Psoas muscle (tissue), 8 donors: ENCODE data around the gene NINL. TPM values are rescaled to one million over a fixed set of nuclear protein-coding genes. Genes with fewer than 3 reads are reported as not detected.
"Not testable (repeated sequence)": the region's sequence is repeated elsewhere in the genome, so short reads cannot be mapped to it uniquely, and the experiment has no call there.

Source experiments
- ATAC-seq, 4 donors: fragments of 200-7000 bp; cut with Tn5 transposase; one replicate each; pipeline ENCODE4 v1.9.1; 2020; ENCODE audit warnings: moderate library complexity in 3 of 4, mild to moderate bottlenecking in 2 of 4
- DNase-seq, 2 donors: peaks; one replicate each; pipeline ENCODE4 v3.0.0-alpha.2; 2020
- H3K27ac ChIP-seq: fragments of 200-600 bp; one replicate; pipeline ENCODE4 v1.8.0; 2022
- H3K27me3 ChIP-seq, 3 donors: fragments of 200-600 bp in 1 of 3; one replicate each; pipeline versions ENCODE4 v1.6.1 to v1.8.0; 2013 to 2022; ENCODE audit warnings: low read length in 2 of 3, mild to moderate bottlenecking in 2 of 3, moderate library complexity in 1 of 3; ENCODE audit not compliant: insufficient read depth in 3 of 3
- H3K36me3 ChIP-seq, 2 donors: fragments of 200-600 bp in 1 of 2; one replicate each; pipeline versions ENCODE4 v1.6.1 to v1.8.0; 2013 to 2022; ENCODE audit warnings: low read depth in 1 of 2, mild to moderate bottlenecking in 1 of 2, moderate library complexity in 1 of 2; ENCODE audit not compliant: insufficient read depth in 1 of 2
- H3K4me1 ChIP-seq: fragments of 200-600 bp; one replicate; pipeline ENCODE4 v1.8.0; 2022
- H3K4me3 ChIP-seq: fragments of 200-600 bp; one replicate; pipeline ENCODE4 v1.8.0; 2022; ENCODE audit warnings: mild to moderate bottlenecking
- H3K9me3 ChIP-seq: fragments of 200-600 bp; one replicate; pipeline ENCODE4 v1.8.0; 2022
- WGBS, 3 donors: extraction: QIAGEN DNeasy Blood & Tissue Kit; methylation state at CpG; one replicate each; pipeline versions ENCODE4 v1.1.6 to v1.1.7; 2013; 5-methylcytosine and 5-hydroxymethylcytosine counted together
- intact Hi-C, 2 donors: fragments of 100-400 bp; cut with DNase I; formaldehyde crosslinking; loops; one replicate each; pipeline versions ENCODE4 v1.11.0 to v1.14.2; 2022
- polyA plus RNA-seq, 3 donors: library from polyadenylated mRNA; stranded (reverse); fragments of 200-250 nt; gene quantifications; one replicate each; pipeline ENCODE4 v1.2.3, GENCODE V29; 2013
- total RNA-seq, 4 donors: library from RNA; stranded (reverse); fragmentation: NEBNext Ultra II Directional in 2 of 4; extraction: Animal tissue kit (Norgen Biotek cat#: 25700) in 2 of 4; gene quantifications; one replicate each; pipeline versions ENCODE4 v1.2.1 to v1.2.4, GENCODE V29; 2021 to 2023
- TF ChIP-seq, protein P1 (sequence below): fragments of 200-600 bp; IDR thresholded peaks from one replicate; pipeline ENCODE4 v1.8.0; 2022; ENCODE audit warnings: antibody characterized with exemption
- donor health status: healthy with polysubstance abuse.
- donor health status: DM: no; HTN: no; CAD: no; lungs with moderate emphysema.
- donor health status: Bipolar disorder and iron deficiency.
- donor health status: healthy.
- donor health status: DM: yes; HTN: yes; CAD: no.
- donor health status: DM: no; HTN: no; CAD: no.
- donor health status: DM: no; HTN: no; CAD: no.
- donor health status: DM: yes; HTN: yes; CAD: no.

The NINL gene
- total and polyA plus RNA-seq, 7 donors = 0.22 to 1.3 (median 0.42) TPM

DNA sequence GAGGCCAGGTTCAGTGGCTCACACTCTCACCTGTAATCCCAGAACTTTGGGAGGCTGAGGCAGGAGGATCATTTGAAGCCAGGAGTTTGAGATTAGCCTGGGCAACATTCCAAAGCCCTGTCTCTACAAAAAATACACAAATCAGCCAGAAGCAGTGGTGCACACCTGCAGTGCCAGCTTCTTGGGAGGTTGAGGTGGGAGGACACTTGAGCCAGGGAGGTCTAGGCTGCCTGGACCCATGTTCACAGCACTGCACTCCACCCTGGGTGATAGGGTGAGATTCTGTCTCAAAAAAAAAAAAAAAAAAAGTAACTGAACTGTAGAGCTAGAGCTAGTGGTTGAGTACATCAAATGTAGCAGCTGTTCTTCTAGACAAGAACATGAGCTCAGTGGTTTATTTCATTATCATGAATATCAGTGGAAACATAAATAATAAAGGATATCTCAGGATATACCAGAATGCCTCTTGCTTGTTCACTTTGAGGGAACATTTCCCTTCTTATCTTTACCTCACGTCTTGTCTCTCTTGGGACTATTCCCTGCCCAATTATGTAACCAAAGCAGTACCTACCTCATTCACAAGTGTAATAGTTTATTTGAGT, 20.9 kb upstream of the NINL start:
- Histone ChIP-seq H3K9me3 (no peaks in the 10 kb centered on the region), H3K4me3 (no peak overlapping the region), H3K27ac (no peak overlapping the region), H3K36me3 (no peaks in the 10 kb centered on the region), H3K4me1 (no peaks in the 10 kb centered on the region), H3K27me3 (peaks cover 0 to 3% (median 0%) of the 10 kb centered on the region in 3 donors)
- intact Hi-C loops = no loop called here
- DNase-seq = no peak
- WGBS, 3 donors = 67 to 75% (median 69%) methylated on average over 1 of the region's 1 CpG
- ATAC-seq = no peak
- TF ChIP-seq, protein P1, sequence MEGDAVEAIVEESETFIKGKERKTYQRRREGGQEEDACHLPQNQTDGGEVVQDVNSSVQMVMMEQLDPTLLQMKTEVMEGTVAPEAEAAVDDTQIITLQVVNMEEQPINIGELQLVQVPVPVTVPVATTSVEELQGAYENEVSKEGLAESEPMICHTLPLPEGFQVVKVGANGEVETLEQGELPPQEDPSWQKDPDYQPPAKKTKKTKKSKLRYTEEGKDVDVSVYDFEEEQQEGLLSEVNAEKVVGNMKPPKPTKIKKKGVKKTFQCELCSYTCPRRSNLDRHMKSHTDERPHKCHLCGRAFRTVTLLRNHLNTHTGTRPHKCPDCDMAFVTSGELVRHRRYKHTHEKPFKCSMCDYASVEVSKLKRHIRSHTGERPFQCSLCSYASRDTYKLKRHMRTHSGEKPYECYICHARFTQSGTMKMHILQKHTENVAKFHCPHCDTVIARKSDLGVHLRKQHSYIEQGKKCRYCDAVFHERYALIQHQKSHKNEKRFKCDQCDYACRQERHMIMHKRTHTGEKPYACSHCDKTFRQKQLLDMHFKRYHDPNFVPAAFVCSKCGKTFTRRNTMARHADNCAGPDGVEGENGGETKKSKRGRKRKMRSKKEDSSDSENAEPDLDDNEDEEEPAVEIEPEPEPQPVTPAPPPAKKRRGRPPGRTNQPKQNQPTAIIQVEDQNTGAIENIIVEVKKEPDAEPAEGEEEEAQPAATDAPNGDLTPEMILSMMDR = no peak

DNA sequence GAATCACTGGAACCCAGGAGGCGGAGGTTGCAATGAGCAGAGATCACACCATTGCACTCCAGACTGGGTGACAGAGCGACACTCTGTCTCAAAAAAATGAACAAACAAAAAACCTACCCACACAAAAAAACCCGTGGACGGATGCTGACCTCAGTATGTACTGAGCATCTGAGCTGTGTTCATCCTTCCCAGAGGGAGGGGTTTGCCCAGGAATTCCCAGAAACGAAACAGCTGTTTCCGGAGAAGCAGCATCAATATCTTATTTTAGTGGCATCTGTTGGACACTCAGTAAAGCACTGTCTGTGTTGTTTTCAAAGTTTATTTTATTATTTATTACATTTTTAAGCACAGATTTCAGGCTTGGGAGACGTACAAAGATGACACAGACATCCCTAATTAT, 19.8 kb upstream of the NINL start:
- peaks cover 0 to 8% (median 0%) of the 10 kb centered on the region in 3 donors for H3K27me3 ChIP-seq
- ATAC-seq (no peak), DNase-seq (no peak)
- H3K4me1 ChIP-seq = no peaks in the 10 kb centered on the region
- WGBS, 3 donors = 25 to 39% (median 27%) methylated on average over 7 of the region's 7 CpGs
- no peaks in the 10 kb centered on the region for H3K9me3 ChIP-seq
- TF ChIP-seq, protein P1 = no peak
- H3K36me3 ChIP-seq = no peaks in the 10 kb centered on the region
- no peak overlapping the region for H3K4me3 ChIP-seq
- intact Hi-C loops = no loop called here
- no peak overlapping the region for H3K27ac ChIP-seq

DNA sequence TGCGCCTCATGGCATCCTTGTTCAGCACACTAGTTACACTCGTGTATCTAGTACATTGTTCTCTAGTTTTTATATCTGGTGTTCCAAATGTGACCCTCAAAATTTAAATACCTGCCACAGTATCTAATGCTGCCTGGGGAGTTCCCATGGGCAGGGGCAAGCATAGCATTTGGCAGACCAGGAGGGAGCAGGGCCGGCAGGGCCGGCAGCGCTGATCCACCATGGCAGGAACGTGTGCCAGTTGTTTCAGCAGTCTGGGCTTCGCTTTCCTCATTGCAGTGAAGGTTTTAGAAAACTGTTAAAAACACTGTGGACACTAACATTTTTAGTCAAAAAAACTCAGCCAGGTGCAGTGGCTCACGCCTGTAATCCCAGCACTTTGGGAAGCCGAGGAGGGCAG, 19.3 kb upstream of the NINL start:
- DNase-seq (no peak), ATAC-seq (no peak)
- TF ChIP-seq, protein P1 = no peak

DNA sequence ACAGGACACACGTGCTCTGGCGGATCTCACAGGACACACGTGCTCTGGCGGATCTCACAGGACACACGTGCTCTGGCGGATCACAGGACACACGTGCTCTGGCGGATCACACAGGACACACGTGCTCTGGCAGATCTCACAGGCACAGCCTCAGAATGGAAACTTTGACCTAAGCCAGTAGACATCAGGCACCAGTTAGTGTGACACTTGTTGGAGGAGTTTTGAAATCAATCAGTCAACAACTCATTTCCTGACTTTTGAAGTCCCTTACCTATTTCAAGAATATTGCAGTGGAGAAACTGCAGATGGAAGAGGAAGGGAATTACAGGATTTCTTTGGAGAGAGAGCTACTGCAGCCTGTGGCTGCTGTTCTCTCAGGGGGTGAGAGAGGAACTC, 17.6 kb upstream of the NINL start:
- H3K4me1 ChIP-seq, DNase-seq, ATAC-seq, H3K9me3 ChIP-seq, H3K36me3 ChIP-seq, H3K27me3 ChIP-seq, intact Hi-C loops, H3K27ac ChIP-seq, H3K4me3 ChIP-seq: not testable (repeated sequence)
- 95 to 97% (median 96%) methylated on average over 6 to 9 of the region's 9 CpGs for WGBS, 3 donors

More for the DNA sequence above, 19.3 kb upstream of the NINL start:
- Histone ChIP-seq H3K27ac (no peak overlapping the region), H3K4me3 (no peak overlapping the region), H3K27me3 (peaks cover 0 to 8% (median 0%) of the 10 kb centered on the region in 3 donors), H3K9me3 (no peaks in the 10 kb centered on the region), H3K36me3 (no peaks in the 10 kb centered on the region), H3K4me1 (no peaks in the 10 kb centered on the region)
- intact Hi-C loops = no loop called here
- WGBS, 3 donors = 41 to 45% (median 44%) methylated on average over 9 of the region's 9 CpGs

DNA sequence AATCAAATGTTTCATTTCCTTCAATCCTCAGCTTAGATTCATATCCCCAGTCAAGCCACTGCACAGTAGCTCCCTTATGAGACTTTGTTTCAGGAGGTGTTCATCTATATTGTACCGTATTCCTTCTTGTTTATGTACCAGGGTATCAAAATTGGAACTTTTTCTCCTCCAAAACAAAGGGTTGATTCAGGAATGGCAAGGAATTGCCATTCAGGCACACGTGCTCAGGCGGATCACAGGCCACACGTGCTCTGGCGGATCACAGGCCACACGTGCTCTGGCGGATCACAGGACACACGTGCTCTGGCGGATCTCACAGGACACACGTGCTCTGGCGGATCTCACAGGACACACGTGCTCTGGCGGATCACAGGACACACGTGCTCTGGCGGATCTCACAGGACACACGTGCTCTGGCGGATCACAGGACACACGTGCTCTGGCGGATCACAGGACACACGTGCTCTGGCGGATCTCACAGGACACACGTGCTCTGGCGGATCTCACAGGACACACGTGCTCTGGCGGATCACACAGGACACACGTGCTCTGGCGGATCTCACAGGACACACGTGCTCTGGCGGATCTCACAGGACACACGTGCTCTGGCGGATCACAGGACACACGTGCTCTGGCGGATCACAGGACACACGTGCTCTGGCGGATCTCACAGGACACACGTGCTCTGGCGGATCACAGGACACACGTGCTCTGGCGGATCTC, 17.0 kb upstream of the NINL start:
- DNase-seq, H3K36me3 ChIP-seq, H3K9me3 ChIP-seq, H3K27me3 ChIP-seq, H3K4me1 ChIP-seq, intact Hi-C loops, ATAC-seq, H3K27ac ChIP-seq, H3K4me3 ChIP-seq: not testable (repeated sequence)
- WGBS, 3 donors = 96 to 98% (median 96%) methylated on average over 28 to 39 of the region's 39 CpGs
